Neural cell (in vitro differentiated cells): ENCODE data around the gene EPS15.

Source experiments
- MXI1 ChIP-seq: fragments of 450-650 bp; conservative IDR thresholded peaks from 2 replicates; pipeline ENCODE4 v1.6.1; 2014; ENCODE audit warnings: antibody characterized with exemption, mild to moderate bottlenecking; ENCODE audit not compliant: poor library complexity, severe bottlenecking
- POLR2AphosphoS5 ChIP-seq: IDR thresholded peaks from 2 replicates; pipeline ENCODE4 v1.6.1; 2012
- TAF1 ChIP-seq: IDR thresholded peaks from 2 replicates; pipeline ENCODE4 v1.6.1; 2012; ENCODE audit warnings: low read depth
- TF ChIP-seq, protein P1 (sequence below): IDR thresholded peaks from 2 replicates; pipeline ENCODE4 v1.6.1; 2012; ENCODE audit warnings: borderline replicate concordance
- TF ChIP-seq, protein P2 (sequence below): fragments of 450-650 bp; IDR thresholded peaks from 2 replicates; pipeline ENCODE4 v1.5.1; 2014; ENCODE audit warnings: antibody characterized with exemption, mild to moderate bottlenecking, moderate library complexity; ENCODE audit not compliant: poor library complexity, severe bottlenecking

DNA sequence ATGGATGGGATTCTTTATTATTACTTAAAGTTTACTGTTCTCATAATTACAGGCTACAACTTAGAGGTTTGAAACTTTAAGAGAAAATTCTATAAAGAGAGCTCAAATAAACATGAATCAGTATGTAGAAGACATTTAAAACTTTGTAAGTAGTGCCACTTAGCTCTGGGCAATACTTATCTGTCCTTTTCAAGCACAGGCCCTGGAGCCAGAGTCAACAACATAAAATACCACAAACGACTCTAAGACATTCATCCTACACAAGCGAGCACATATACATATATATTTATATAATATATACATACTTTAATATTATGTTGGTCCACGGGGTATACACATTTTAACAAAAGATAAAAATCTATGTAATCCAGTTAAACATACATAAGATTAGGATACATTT is 164.7 kb downstream of the EPS15 start:
- TF ChIP-seq, protein P1, sequence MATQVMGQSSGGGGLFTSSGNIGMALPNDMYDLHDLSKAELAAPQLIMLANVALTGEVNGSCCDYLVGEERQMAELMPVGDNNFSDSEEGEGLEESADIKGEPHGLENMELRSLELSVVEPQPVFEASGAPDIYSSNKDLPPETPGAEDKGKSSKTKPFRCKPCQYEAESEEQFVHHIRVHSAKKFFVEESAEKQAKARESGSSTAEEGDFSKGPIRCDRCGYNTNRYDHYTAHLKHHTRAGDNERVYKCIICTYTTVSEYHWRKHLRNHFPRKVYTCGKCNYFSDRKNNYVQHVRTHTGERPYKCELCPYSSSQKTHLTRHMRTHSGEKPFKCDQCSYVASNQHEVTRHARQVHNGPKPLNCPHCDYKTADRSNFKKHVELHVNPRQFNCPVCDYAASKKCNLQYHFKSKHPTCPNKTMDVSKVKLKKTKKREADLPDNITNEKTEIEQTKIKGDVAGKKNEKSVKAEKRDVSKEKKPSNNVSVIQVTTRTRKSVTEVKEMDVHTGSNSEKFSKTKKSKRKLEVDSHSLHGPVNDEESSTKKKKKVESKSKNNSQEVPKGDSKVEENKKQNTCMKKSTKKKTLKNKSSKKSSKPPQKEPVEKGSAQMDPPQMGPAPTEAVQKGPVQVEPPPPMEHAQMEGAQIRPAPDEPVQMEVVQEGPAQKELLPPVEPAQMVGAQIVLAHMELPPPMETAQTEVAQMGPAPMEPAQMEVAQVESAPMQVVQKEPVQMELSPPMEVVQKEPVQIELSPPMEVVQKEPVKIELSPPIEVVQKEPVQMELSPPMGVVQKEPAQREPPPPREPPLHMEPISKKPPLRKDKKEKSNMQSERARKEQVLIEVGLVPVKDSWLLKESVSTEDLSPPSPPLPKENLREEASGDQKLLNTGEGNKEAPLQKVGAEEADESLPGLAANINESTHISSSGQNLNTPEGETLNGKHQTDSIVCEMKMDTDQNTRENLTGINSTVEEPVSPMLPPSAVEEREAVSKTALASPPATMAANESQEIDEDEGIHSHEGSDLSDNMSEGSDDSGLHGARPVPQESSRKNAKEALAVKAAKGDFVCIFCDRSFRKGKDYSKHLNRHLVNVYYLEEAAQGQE = no peak
- TF ChIP-seq, protein P2, sequence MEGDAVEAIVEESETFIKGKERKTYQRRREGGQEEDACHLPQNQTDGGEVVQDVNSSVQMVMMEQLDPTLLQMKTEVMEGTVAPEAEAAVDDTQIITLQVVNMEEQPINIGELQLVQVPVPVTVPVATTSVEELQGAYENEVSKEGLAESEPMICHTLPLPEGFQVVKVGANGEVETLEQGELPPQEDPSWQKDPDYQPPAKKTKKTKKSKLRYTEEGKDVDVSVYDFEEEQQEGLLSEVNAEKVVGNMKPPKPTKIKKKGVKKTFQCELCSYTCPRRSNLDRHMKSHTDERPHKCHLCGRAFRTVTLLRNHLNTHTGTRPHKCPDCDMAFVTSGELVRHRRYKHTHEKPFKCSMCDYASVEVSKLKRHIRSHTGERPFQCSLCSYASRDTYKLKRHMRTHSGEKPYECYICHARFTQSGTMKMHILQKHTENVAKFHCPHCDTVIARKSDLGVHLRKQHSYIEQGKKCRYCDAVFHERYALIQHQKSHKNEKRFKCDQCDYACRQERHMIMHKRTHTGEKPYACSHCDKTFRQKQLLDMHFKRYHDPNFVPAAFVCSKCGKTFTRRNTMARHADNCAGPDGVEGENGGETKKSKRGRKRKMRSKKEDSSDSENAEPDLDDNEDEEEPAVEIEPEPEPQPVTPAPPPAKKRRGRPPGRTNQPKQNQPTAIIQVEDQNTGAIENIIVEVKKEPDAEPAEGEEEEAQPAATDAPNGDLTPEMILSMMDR = no peak
- TF ChIP-seq TAF1 = no peak
- no peak for TF ChIP-seq POLR2AphosphoS5
- no peak for TF ChIP-seq MXI1
